PC-9 (cell line): Measurements from ENCODE around the gene PLA2G12B.

Experiments
- CTCF ChIP-seq: fragments of 200-600 bp; sonication (generic); conservative IDR thresholded peaks from 2 replicates; pipeline ENCODE4 v1.6.1; 2017; ENCODE audit warnings: mixed run types, antibody characterized with exemption, mild to moderate bottlenecking, moderate library complexity
- EZH2 ChIP-seq: fragments of 200-600 bp; sonication (generic); IDR thresholded peaks from 2 replicates; pipeline ENCODE4 v1.8.0; 2017; ENCODE audit warnings: antibody characterized with exemption, low read depth

DNA sequence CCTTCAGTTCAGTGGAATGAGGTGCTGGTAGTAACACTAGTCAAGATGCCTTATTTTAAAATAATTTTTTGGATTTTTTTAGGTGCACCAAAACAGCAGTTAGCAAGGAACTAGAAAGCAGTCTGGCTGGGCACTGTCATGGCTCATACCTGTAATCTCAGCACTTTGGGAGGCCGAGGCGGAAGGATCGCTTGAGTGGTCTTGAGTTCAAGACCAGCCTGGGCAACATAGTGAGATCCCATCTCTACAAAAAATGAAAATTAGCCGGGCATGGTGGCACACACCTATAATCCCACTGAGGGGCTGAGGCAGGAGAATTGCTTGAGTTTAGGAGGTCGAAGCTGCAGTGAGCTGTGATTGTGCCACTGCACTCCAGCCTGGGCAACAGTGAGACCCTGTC is 25.8 kb downstream of the PLA2G12B start:
- TF ChIP-seq CTCF (no peak), EZH2 (no peak)
